ENCODE measurements around the gene WDR86. TPM values are rescaled to one million over a fixed set of nuclear protein-coding genes. Genes with fewer than 3 reads are reported as not detected.

WDR86 gene
- total and polyA plus RNA-seq, 2 of the 8 experiments (the other 6 are each of a cell fraction or from before 2014, with no cell fraction given), result 12.7 to 15.8 TPM

GRCh38 chr7:151411551-151411950 is 1.7 kb upstream of the WDR86 start (continued):
- TF ChIP-seq RFX5 (IDR thresholded peaks at IDR 0.05; ENCODE audit: borderline replicate concordance, low read depth, low read length) (no peak), BRCA1 (IDR thresholded peaks at IDR 0.05; ENCODE audit: low read depth, low read length) (no peak), CBX5 (IDR thresholded peaks at IDR 0.05; ENCODE audit: low read depth, low read length) (no peak), ATF3 (IDR thresholded peaks at IDR 0.05; ENCODE audit: insufficient read depth, low read depth, low read length) (no peak), FOSL1 (IDR thresholded peaks at IDR 0.05; ENCODE audit: insufficient read depth, low read depth, low read length) (no peak), ZNF274 (IDR thresholded peaks at IDR 0.05; ENCODE audit: borderline replicate concordance, extremely low read depth, low read length) (no peak), EZH2 (IDR thresholded peaks at IDR 0.05; ENCODE audit: low read depth, low read length, severe bottlenecking) (no peak), KDM5A (IDR thresholded peaks at IDR 0.05; ENCODE audit: low read length) (no peak)
